ENCODE results near the gene ABCD3.

Gene ABCD3

GRCh38 chr1:94552071-94552586, 133.9 kb downstream of the ABCD3 start:
- H3K4me3 ChIP-seq (ENCODE audit: control insufficient read depth, low read depth, low read length) = no peak overlapping the region
- TF ChIP-seq CTCF (IDR thresholded peaks at IDR 0.05; ENCODE audit: control insufficient read depth, insufficient read depth, low read depth, low read length, missing control alignments) = no peak
- no peak for DNase-seq (ENCODE audit: low read depth)

DNA sequence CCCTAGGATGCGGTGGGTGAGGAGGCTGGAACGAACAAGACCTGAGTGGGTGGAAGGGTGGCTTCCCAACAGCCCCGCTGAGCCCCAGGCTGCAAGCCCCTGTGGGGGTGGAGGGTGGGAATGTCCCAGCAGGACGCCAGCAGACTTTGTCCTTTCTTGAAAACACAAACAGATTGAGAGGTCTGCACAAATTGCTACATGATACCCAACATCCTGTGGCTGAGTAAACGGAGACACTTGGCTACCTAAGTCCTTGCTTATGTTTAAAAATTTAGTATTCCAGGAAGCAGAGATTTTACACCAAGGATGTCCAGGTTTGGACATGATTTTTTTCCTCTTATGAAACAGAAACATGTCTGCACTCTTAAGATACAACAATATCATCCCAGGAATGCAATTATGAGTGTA, 135.1 kb downstream of the ABCD3 start:
- no peak for TF ChIP-seq CTCF (IDR thresholded peaks at IDR 0.05; ENCODE audit: control insufficient read depth, insufficient read depth, low read depth, low read length, missing control alignments)
- no peak for DNase-seq (ENCODE audit: low read depth)
- no peak overlapping the region for H3K4me3 ChIP-seq (ENCODE audit: control insufficient read depth, low read depth, low read length)

DNA sequence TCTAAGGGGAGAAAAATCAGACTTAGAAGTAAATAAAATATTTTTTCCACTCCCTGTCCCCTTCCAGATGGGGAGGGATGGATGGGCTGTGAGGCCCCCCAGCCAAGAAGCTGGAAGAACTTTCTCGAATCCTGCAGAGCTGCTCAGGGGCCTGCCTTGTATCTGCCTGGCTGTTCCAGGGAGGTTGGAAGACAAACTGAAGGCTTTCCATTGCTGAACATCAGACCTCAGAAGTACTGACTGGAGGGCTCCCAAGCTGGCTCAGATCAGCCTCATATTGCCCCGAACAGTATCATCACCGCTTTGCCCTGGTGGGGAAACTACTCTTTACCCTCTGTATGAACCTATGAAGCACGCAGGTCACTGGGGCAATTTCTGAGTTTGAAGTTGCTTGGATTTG, 135.7 kb downstream of the ABCD3 start:
- TF ChIP-seq CTCF (IDR thresholded peaks at IDR 0.05; ENCODE audit: control insufficient read depth, insufficient read depth, low read depth, low read length, missing control alignments) = no peak
- H3K4me3 ChIP-seq (ENCODE audit: control insufficient read depth, low read depth, low read length) = no peak overlapping the region
- DNase-seq (ENCODE audit: low read depth) = no peak

DNA sequence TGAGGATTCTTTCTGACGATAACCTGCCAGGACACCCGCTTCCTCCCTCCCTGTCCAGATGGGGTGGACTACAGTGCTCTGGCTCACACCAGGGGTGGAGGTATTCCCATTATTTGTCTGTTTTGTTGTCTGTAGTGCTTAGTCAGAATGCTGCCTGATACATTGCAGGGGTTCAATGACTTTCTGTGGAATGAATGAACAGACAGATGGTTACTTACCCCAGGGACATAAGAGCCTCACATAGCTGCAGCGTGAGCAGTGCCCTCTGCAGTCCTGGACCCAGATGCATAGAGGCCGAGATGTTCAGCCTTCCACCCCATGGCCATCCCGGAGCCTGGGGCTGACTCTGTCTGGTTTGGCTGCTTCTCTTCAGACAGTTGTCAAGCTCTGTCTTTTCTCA, 136.4 kb downstream of the ABCD3 start:
- no peak overlapping the region for H3K4me3 ChIP-seq (ENCODE audit: control insufficient read depth, low read depth, low read length)
- DNase-seq (ENCODE audit: low read depth) = no peak
- TF ChIP-seq CTCF (IDR thresholded peaks at IDR 0.05; ENCODE audit: control insufficient read depth, insufficient read depth, low read depth, low read length, missing control alignments) = no peak

DNA sequence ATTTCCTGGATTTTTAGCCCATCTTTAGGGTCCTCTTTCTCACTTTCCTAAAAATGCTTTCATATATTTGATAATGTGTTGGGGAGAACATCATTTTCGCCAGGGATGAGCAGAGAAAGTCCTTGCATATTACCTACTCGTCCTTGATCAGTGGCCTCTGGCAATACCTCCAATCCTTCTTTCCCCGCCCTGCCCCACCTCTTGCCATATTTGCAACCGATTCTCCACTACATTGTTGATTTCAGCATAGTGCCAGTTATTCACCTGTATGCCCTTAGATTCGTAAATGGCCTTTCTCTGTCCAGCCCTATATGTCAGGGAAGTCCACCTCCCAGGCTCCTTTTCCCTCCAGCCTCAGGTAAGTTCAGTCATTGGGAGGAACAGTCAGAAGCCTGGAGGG, 136.9 kb downstream of the ABCD3 start:
- no peak for DNase-seq (ENCODE audit: low read depth)
- no peak overlapping the region for H3K4me3 ChIP-seq (ENCODE audit: control insufficient read depth, low read depth, low read length)
- no peak for TF ChIP-seq CTCF (IDR thresholded peaks at IDR 0.05; ENCODE audit: control insufficient read depth, insufficient read depth, low read depth, low read length, missing control alignments)

DNA sequence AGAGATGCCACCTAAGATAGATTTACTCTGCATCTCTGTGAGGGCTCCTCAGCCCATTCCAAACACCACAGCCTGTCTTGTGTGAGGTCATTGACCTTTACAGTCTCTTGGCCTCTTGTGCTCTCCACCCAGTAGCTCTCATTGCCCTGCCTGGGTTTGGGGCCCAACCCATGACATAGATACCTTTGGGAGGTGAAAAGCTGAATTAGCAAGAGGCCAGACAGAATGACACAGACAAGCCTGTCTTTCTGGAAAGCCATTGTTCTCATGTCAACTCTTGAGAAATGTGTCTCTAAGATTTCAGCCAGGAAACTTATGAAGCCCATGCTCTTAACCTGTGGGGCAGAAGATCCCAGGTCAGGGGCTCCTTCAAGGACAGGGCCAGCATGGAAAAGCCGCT, 141.7 kb downstream of the ABCD3 start:
- no peak for TF ChIP-seq CTCF (IDR thresholded peaks at IDR 0.05; ENCODE audit: control insufficient read depth, insufficient read depth, low read depth, low read length, missing control alignments)
- DNase-seq (ENCODE audit: low read depth) = no peak
- H3K4me3 ChIP-seq (ENCODE audit: control insufficient read depth, low read depth, low read length) = no peak overlapping the region

- no peak overlapping the region for H3K4me3 ChIP-seq (ENCODE audit: control insufficient read depth, low read depth, low read length)
- TF ChIP-seq CTCF (IDR thresholded peaks at IDR 0.05; ENCODE audit: control insufficient read depth, insufficient read depth, low read depth, low read length, missing control alignments) = no peak
- no peak for DNase-seq (ENCODE audit: low read depth)
Observed at GRCh38 chr1:94560333-94560732, 142.1 kb downstream of the ABCD3 start.
